IMR-90 (cell line): Measurements from ENCODE around the gene ARF1. TPM values are rescaled to one million over a fixed set of nuclear protein-coding genes. Genes with fewer than 3 reads are reported as not detected.

Source experiments
- ATAC-seq: fragments of 200-7000 bp; cut with Tn5 transposase; 2 replicates; pipeline ENCODE4 v1.9.1; 2020; ENCODE audit warnings: low read depth, mild to moderate bottlenecking, moderate library complexity
- BruUV-seq: library from RNA; stranded (reverse); fragments of 400-500 nt; replicated peaks from 2 replicates; lab custom pipeline; 2021; lab: Mats Ljungman, UMichigan
- CTCF ChIA-PET: fragments of 300-600 bp; formaldehyde crosslinking; extraction: SDS; loops from one replicate; lab custom pipeline; 2021; ENCODE audit warnings: antibody characterized with exemption; lab: Yijun Ruan, JAX
- POLR2A ChIA-PET: fragments of 300-600 bp; sonication (Branson Sonifier 250); formaldehyde crosslinking; loops from one replicate; lab custom pipeline; 2022; ENCODE audit warnings: antibody characterized with exemption; ENCODE audit not compliant: unreplicated experiment; lab: Charles Lee
- DNase-seq: peaks from one replicate; pipeline ENCODE4 v3.0.0; 2013
- H2AFZ ChIP-seq: replicated peaks from 2 replicates; pipeline ENCODE3; 2013; ENCODE audit warnings: low read length, mild to moderate bottlenecking; ENCODE audit not compliant: poor library complexity
- H2AK5ac ChIP-seq: 2 replicates; pipeline ENCODE4 v1.6.1; 2013; ENCODE audit warnings: low read depth, low read length, inconsistent platforms
- H2AK9ac ChIP-seq: replicated peaks from 2 replicates; pipeline ENCODE3; 2013; ENCODE audit warnings: mild to moderate bottlenecking, low read depth, low read length, moderate library complexity; ENCODE audit not compliant: poor library complexity
- H2BK120ac ChIP-seq: 2 replicates; pipeline ENCODE4 v1.6.1; 2013; ENCODE audit warnings: low read depth, low read length, inconsistent platforms
- H2BK15ac ChIP-seq: 3 replicates; pipeline ENCODE4 v1.6.1; 2013; ENCODE audit warnings: low read depth, low read length, inconsistent platforms
- H2BK20ac ChIP-seq: 2 replicates; pipeline ENCODE4 v1.6.1; 2013; ENCODE audit warnings: low read depth, mild to moderate bottlenecking, inconsistent platforms, low read length, moderate library complexity
- H2BK5ac ChIP-seq: 2 replicates; pipeline ENCODE4 v1.6.1; 2013; ENCODE audit warnings: mild to moderate bottlenecking, low read depth, low read length, inconsistent platforms; ENCODE audit not compliant: poor library complexity, severe bottlenecking
- H3K14ac ChIP-seq: replicated peaks from 2 replicates; pipeline ENCODE4 v1.6.1; 2013; ENCODE audit warnings: low read depth, low read length, inconsistent platforms
- H3K18ac ChIP-seq: 2 replicates; pipeline ENCODE4 v1.6.1; 2013; ENCODE audit warnings: low read depth, low read length, control low read depth
- H3K23ac ChIP-seq: 2 replicates; pipeline ENCODE4 v1.6.1; 2013; ENCODE audit warnings: low read depth, low read length, inconsistent platforms
- H3K27ac ChIP-seq: 2 replicates; pipeline ENCODE4 v1.5.1; 2013; ENCODE audit warnings: mild to moderate bottlenecking, control low read depth, low read length; ENCODE audit not compliant: insufficient read depth
- H3K27me3 ChIP-seq: 2 replicates; pipeline ENCODE4 v1.6.1; 2013; ENCODE audit warnings: low read length; ENCODE audit not compliant: control insufficient read depth, insufficient read depth
- H3K36me3 ChIP-seq: 2 replicates; pipeline ENCODE4 v1.6.1; 2013; ENCODE audit warnings: low read length, mixed read lengths; ENCODE audit not compliant: control insufficient read depth, insufficient read depth
- H3K4ac ChIP-seq: 2 replicates; pipeline ENCODE4 v1.6.1; 2013; ENCODE audit warnings: low read depth, low read length, inconsistent platforms
- H3K4me1 ChIP-seq: 2 replicates; pipeline ENCODE4 v1.6.1; 2013; ENCODE audit warnings: low read length, mixed read lengths; ENCODE audit not compliant: control insufficient read depth, insufficient read depth
- H3K4me2 ChIP-seq: 2 replicates; pipeline ENCODE4 v1.6.1; 2013; ENCODE audit warnings: low read depth, mild to moderate bottlenecking, control low read depth, low read length, moderate library complexity
- H3K4me3 ChIP-seq: 2 replicates; pipeline ENCODE4 v1.5.1; 2013; ENCODE audit warnings: low read depth, mild to moderate bottlenecking, control low read depth, low read length, moderate library complexity; ENCODE audit not compliant: insufficient read depth
- H3K56ac ChIP-seq: 2 replicates; pipeline ENCODE4 v1.6.1; 2013; ENCODE audit warnings: low read length, inconsistent platforms; ENCODE audit not compliant: insufficient read depth; ENCODE audit errors: extremely low read depth
- H3K79me1 ChIP-seq, 2 experiments: 2 replicates each; pipeline ENCODE4 v1.6.1; 2013; ENCODE audit warnings: low read length in 2 of 2, inconsistent platforms in 1 of 2, low read depth in 1 of 2
- H3K9ac ChIP-seq: 2 replicates; pipeline ENCODE4 v1.6.1; 2013; ENCODE audit warnings: low read depth, low read length, control low read depth
- H3K9me1 ChIP-seq: 2 replicates; pipeline ENCODE4 v1.6.1; 2013; ENCODE audit warnings: low read length, inconsistent platforms; ENCODE audit not compliant: insufficient read depth
- H3K9me3 ChIP-seq: 2 replicates; pipeline ENCODE4 v1.6.1; 2013; ENCODE audit warnings: low read length; ENCODE audit not compliant: control insufficient read depth, insufficient read depth
- H4K20me1 ChIP-seq: 2 replicates; pipeline ENCODE4 v1.6.1; 2013; ENCODE audit warnings: low read length, inconsistent platforms; ENCODE audit not compliant: insufficient read depth
- H4K5ac ChIP-seq: 2 replicates; pipeline ENCODE4 v1.6.1; 2013; ENCODE audit warnings: mild to moderate bottlenecking, low read depth, low read length, control low read depth
- H4K8ac ChIP-seq, 2 experiments: 2 replicates each; pipeline ENCODE4 v1.6.1; 2013; ENCODE audit warnings: low read depth in 2 of 2, low read length in 2 of 2, control low read depth in 1 of 2, inconsistent platforms in 1 of 2
- H4K91ac ChIP-seq: 2 replicates; pipeline ENCODE4 v1.6.1; 2013; ENCODE audit warnings: low read depth, low read length, inconsistent platforms; ENCODE audit not compliant: insufficient read depth
- BHLHE40 ChIP-seq: fragments of 150-350 bp; IDR thresholded peaks from 2 replicates; pipeline ENCODE4 v1.6.1; 2016; ENCODE audit warnings: mild to moderate bottlenecking, low read depth, low read length
- CEBPB ChIP-seq: IDR thresholded peaks from 2 replicates; pipeline ENCODE4 v1.6.1; 2012; ENCODE audit warnings: low read depth, low read length, improper control_type of control experiment
- MXI1 ChIP-seq: IDR thresholded peaks from 2 replicates; pipeline ENCODE4 v1.6.1; 2012; ENCODE audit warnings: low read depth, mild to moderate bottlenecking, low read length, moderate library complexity, borderline replicate concordance
- WGBS, 2 experiments: methylation state at CpG; one replicate each; pipeline versions ENCODE4 v1.1.5 to v1.1.7; 2013; ENCODE audit warnings: missing lambda C conversion rate in 2 of 2; ENCODE audit not compliant: insufficient read length in 1 of 2; ENCODE audit errors: extremely low coverage in 2 of 2; 5-methylcytosine and 5-hydroxymethylcytosine counted together
- dilution Hi-C: fragments of 300-500 bp; cut with HindIII; formaldehyde crosslinking; loops from one replicate; pipeline ENCODE4 v1.14.3; 2018; ENCODE audit warnings: low sequenced_read_pairs; ENCODE audit not compliant: unreplicated experiment
- in situ Hi-C: fragments of 300-500 bp; cut with MboI; formaldehyde crosslinking; loops from 3 replicates; pipeline ENCODE4 v1.14.3; 2019; ENCODE audit warnings: low sequenced_read_pairs, inconsistent platforms, mixed read lengths
- intact Hi-C: fragments of 100-400 bp; cut with micrococcal nuclease; formaldehyde crosslinking; loops from 2 replicates; pipeline ENCODE4 v1.10.0; 2022
- polyA plus RNA-seq, 3 experiments: library from polyadenylated mRNA; depleted of rRNA; stranded (reverse); fragments of >200 nt; gene quantifications; 2 replicates each; pipeline ENCODE4 v1.2.3, GENCODE V29; 2012; ENCODE audit warnings: low replicate concordance in 1 of 3
- total RNA-seq: library from RNA; depleted of rRNA; stranded (reverse); fragments of >200 nt; gene quantifications from 2 replicates; pipeline ENCODE4 v1.2.3, GENCODE V29; 2012

The ARF1 gene
- total and polyA plus RNA-seq, 2 of the 4 experiments (the other 2 are of a cell fraction): 330 to 1,100 TPM

DNA sequence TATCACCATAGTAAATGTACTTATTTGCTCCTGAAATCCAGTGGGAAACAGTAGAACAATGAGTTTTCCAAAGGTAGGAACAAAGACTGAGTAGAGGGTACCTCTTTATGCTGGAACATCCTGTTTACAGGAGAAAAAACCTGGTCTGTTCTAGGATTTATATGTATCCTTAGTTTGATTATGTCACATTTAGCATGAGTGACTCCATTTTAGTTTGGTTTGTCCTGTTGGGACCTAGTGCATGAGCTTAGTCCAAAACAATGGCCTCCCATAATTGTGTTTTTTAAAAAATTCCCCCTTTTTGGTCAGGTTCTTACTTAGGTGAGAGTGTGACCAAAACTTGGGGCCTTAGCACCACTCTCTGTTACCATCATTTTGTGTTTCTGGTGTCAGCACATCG lies 30.1 kb downstream of the ARF1 start:
- no peaks in the 10 kb centered on the region for H3K9me1 ChIP-seq

More for the DNA sequence above, 30.1 kb downstream of the ARF1 start:
- Histone ChIP-seq H2AK5ac (no peak overlapping the region), H3K4me3 (no peak overlapping the region), H2BK120ac (no peak overlapping the region), H3K4me2 (no peak overlapping the region), H4K91ac (no peak overlapping the region), H4K8ac (no peak overlapping the region), H3K36me3 (peaks cover under 1% of the 10 kb centered on the region; the same call in 1 of the 2 replicates), H3K4ac (no peak overlapping the region), H2AK9ac (no peak overlapping the region), H3K56ac (no peak overlapping the region), H3K9me3 (no peaks in the 10 kb centered on the region), H3K4me1 (peaks cover 3% of the 10 kb centered on the region), H4K5ac (no peak overlapping the region), H2BK5ac (no peak overlapping the region), H3K14ac (no peak overlapping the region), H3K27ac (no peak overlapping the region), H2BK15ac (no peak overlapping the region), H2AFZ (no peak overlapping the region), H3K18ac (no peak overlapping the region), H3K79me1 (peaks cover 11 to 30% of the 10 kb centered on the region in 2 experiments; a peak in 3 of 4 replicates), H4K20me1 (no peaks in the 10 kb centered on the region), H3K27me3 (no peaks in the 10 kb centered on the region), H3K23ac (no peak overlapping the region), H2BK20ac (no peak overlapping the region), H3K9ac (no peak overlapping the region)
- ATAC-seq (no peak), DNase-seq (no peak)
- dilution Hi-C loops: no loop called here
- in situ Hi-C loops: no loop called here
- WGBS, 2 experiments: no CpG with 5 or more reads among the region's 1 CpG
- ChIA-PET CTCF (interaction anchor here (1.4 kb wide), 1 partner anchor 18 kb away, joined by 5 read pairs; no protein-coding TSS in a partner anchor), POLR2A (interaction anchor here (0.7 kb wide), 1 partner anchor 22 kb away, joined by 3 read pairs; no protein-coding TSS in a partner anchor)
- no TSS peak for BruUV-seq
- TF ChIP-seq BHLHE40 (no peak), CEBPB (no peak), MXI1 (no peak)
- intact Hi-C loops: no loop called here
